Choroid plexus epithelial cell (primary cell): ENCODE results near the gene C2CD2L.

Experiments used
- DNase-seq: peaks from one replicate; pipeline ENCODE4 v3.0.0-alpha.2; 2010; ENCODE audit warnings: low read depth
- H3K4me3 ChIP-seq: 2 replicates; pipeline ENCODE4 v1.5.1; 2011; ENCODE audit warnings: low read depth, mild to moderate bottlenecking, control low read depth, low read length, moderate library complexity
- TF ChIP-seq, protein P1 (sequence below): conservative IDR thresholded peaks from 2 replicates; pipeline ENCODE4 v1.5.1; 2011; ENCODE audit warnings: low read depth, mild to moderate bottlenecking, control low read depth, inconsistent platforms, low read length, moderate library complexity

The C2CD2L gene

DNA sequence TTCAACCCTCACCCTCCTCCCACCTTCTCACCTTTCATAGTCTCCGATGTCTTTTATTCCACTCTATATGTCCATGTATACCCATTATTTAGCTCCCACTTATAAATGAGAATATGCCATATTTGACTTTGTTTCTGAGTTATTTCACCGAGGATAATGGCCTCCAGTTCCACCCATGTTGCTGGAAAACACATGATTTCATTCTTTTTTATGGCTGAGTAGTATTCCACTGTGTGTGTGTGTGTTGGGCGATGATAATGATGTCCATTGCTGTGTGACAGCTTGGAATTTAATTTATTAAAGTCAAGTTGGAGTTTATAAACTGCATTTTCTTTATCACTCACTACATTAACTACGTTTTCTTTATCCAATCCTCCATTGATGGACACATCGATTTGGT is 11.1 kb downstream of the C2CD2L start:
- TF ChIP-seq, protein P1, sequence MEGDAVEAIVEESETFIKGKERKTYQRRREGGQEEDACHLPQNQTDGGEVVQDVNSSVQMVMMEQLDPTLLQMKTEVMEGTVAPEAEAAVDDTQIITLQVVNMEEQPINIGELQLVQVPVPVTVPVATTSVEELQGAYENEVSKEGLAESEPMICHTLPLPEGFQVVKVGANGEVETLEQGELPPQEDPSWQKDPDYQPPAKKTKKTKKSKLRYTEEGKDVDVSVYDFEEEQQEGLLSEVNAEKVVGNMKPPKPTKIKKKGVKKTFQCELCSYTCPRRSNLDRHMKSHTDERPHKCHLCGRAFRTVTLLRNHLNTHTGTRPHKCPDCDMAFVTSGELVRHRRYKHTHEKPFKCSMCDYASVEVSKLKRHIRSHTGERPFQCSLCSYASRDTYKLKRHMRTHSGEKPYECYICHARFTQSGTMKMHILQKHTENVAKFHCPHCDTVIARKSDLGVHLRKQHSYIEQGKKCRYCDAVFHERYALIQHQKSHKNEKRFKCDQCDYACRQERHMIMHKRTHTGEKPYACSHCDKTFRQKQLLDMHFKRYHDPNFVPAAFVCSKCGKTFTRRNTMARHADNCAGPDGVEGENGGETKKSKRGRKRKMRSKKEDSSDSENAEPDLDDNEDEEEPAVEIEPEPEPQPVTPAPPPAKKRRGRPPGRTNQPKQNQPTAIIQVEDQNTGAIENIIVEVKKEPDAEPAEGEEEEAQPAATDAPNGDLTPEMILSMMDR, result no peak
- DNase-seq, result no peak
- H3K4me3 ChIP-seq, result no peak overlapping the region

DNA sequence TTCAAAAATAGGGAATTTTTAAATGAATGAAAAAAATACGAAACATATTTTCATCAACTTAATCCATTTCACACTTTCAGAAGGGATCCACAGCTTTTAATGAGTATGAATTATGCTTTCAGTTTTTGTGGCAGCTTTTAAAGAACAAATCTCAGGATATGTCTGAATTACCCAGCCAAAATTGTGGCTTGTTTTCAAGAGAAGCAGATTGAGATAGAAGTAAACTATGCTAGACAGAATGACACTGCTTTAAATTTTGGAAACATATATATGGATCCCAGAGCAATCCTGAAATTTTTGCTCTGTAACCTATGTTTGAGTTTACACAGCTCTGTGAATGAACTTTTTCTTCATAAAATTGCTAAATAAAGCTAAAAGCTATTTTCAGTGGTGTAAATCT is 11.8 kb downstream of the C2CD2L start:
- no peak overlapping the region for H3K4me3 ChIP-seq
- TF ChIP-seq, protein P1, result no peak
- no peak for DNase-seq

DNA sequence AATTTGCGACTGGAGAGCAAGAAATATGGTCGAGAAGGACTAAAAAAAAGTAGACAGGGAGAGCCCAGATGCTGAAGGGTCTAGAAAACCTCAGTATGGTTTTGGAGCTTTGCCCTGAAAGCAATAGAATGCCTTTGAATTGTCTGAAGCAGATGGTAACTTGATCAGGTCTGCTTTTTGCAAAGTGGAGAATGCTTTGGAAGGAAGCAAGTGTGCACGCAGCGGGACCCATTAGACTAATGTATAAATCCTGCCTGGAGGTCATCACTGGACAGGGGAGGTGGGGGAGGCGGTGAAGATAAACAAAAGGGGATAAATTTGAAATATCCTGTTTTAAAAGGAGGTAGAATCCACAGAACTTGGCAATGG is 13.5 kb downstream of the C2CD2L start:
- TF ChIP-seq, protein P1, result no peak

DNA sequence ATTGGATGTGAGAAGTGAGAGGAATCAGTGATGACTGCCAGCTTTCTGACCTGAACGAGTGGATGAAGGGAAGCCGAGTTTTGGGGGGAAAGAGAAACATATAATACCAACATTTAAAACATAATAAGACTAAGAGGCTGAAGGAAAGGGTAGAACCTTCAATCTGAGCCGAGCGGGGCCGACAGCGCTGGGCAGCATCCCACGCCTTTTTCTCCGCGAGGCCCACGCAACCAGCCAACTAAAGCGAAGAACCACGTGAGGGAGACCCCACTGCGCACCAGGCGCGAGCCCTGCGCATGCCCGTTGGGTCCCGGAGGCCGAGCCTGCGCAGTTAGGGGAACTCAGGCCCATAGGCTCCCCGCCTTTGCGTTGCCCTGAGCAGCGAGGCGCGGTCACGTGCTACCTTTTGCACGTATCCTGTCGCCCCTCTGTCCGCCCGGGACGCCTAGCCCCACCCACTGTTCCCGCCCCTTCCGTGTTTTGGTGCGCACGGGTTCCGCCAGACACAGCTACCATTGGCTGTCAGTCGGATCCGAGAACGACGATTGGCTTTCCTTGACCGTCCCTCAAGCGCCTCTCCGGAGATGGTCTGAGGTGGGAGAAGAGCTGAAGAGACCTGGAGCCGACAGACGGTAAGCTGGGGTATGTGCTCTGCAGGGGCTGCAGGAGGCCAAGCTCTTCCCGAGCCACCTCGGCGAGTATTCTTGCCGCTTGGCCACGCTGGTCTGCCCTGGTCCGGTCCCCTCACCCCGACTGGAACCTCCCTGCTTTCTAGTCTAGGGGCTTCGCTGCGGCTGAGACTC is 14.1 kb downstream of the C2CD2L start, which contains the start of gene HINFP:
TSS of gene HINFP (plus strand) at position 573 of the 803 bp plus-strand sequence. CDS start 5,365 bp downstream, outside the sequence.
- peak within 1 kb of the TSS; percentile 79 for H3K4me3 ChIP-seq

More for the DNA sequence above, 13.5 kb downstream of the C2CD2L start:
- H3K4me3 ChIP-seq, result peak overlapping the region; percentile 62
- DNase-seq, result peak; percentile 86

DNA sequence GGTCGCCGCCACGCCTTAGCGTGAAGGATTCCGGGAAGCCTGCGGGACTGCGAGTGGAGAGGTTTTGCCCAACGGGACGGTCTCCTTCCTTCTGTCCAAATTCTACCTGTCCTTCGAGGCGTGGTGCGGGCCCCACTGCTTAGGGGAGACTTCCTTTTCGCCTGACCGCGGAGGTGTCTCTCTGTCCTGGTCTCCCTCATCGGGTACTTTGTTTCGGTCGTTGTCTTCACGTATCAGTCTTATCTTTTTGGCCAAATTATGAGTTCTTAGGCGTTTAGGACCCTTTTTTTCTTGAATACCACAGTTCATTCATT is 14.6 kb downstream of the C2CD2L start:
- TF ChIP-seq, protein P1, result no peak
- DNase-seq, result no peak
- H3K4me3 ChIP-seq, result peak overlapping the region; percentile 79

More for the DNA sequence above, 14.1 kb downstream of the C2CD2L start, which contains the start of gene HINFP:
- TF ChIP-seq, protein P1, result no peak
- DNase-seq, result peak; percentile 100

DNA sequence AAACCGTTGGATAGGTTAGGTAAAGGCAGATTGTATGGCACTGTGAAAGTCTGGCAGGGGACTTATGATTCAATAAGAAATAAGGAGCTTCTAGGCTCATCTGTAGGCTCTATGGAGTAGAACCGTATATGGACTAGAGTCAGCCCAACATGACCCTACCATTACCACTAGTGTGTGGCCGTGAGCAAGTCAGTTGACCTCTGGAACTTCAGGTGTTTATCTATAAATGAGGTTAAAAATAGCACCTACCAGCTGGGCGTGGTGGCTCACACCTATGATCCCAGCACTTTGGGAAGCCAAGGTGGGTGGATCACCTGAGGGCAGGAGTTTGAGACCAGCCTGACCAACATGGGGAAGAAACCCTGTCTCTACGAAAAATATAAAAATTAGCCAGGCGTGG is 18.7 kb downstream of the C2CD2L start:
- no peak for DNase-seq
- TF ChIP-seq, protein P1, result no peak

More for the DNA sequence above, 18.7 kb downstream of the C2CD2L start:
- no peak overlapping the region for H3K4me3 ChIP-seq
